PC-3 (cell line): ENCODE data around the gene LRP10. TPM values are rescaled to one million over a fixed set of nuclear protein-coding genes. Genes with fewer than 3 reads are reported as not detected.

Source experiments
- ATAC-seq: fragments of 200-7000 bp; cut with Tn5 transposase; 2 replicates; pipeline ENCODE4 v1.9.1; 2020; ENCODE audit warnings: mild to moderate bottlenecking, moderate library complexity
- BruUV-seq: library from RNA; stranded (reverse); fragments of 400-500 nt; replicated peaks from 2 replicates; lab custom pipeline; 2021; lab: Mats Ljungman, UMichigan
- CTCF ChIA-PET: fragments of 300-600 bp; sonication (Branson Sonifier 250); formaldehyde crosslinking; loops from one replicate; lab custom pipeline; 2022; ENCODE audit warnings: antibody characterized with exemption; lab: Charles Lee
- POLR2A ChIA-PET: fragments of 300-600 bp; sonication (Branson Sonifier 250); formaldehyde crosslinking; loops from one replicate; lab custom pipeline; 2022; ENCODE audit warnings: antibody characterized with exemption; ENCODE audit not compliant: unreplicated experiment; lab: Charles Lee
- DNase-seq: peaks from one replicate; pipeline ENCODE4 v3.0.0-alpha.2; 2015
- H2AFZ ChIP-seq: fragments of 300-600 bp; sonication (generic); 2 replicates; pipeline ENCODE4 v1.6.0; 2016; ENCODE audit warnings: antibody characterized with exemption, low read length
- H3F3A ChIP-seq: fragments of 300-600 bp; sonication (generic); one replicate; pipeline ENCODE4 v1.6.0; 2017; ENCODE audit warnings: antibody characterized with exemption, low read length, control low read depth, mild to moderate bottlenecking; ENCODE audit not compliant: unreplicated experiment
- H3K27ac ChIP-seq: fragments of 300-600 bp; sonication (generic); 2 replicates; pipeline ENCODE4 v1.5.1; 2016; ENCODE audit warnings: mild to moderate bottlenecking, low read length
- H3K27me3 ChIP-seq: fragments of 300-600 bp; sonication (generic); 2 replicates; pipeline ENCODE4 v1.6.1; 2016; ENCODE audit warnings: low read length, mixed read lengths
- H3K36me3 ChIP-seq: fragments of 300-600 bp; sonication (generic); 2 replicates; pipeline ENCODE4 v1.6.1; 2016; ENCODE audit warnings: low read depth, mixed run types, low read length, mixed read lengths
- H3K4me1 ChIP-seq: fragments of 300-600 bp; sonication (generic); 2 replicates; pipeline ENCODE4 v1.5.1; 2016; ENCODE audit warnings: low read length; ENCODE audit not compliant: insufficient read depth
- H3K4me2 ChIP-seq: fragments of 300-600 bp; sonication (generic); 2 replicates; pipeline ENCODE4 v1.6.0; 2016; ENCODE audit warnings: low read length
- H3K4me3 ChIP-seq: fragments of 300-600 bp; sonication (generic); 2 replicates; pipeline ENCODE4 v1.5.1; 2016; ENCODE audit warnings: mild to moderate bottlenecking, low read length, mixed read lengths
- H3K79me2 ChIP-seq: fragments of 300-600 bp; sonication (generic); 2 replicates; pipeline ENCODE4 v1.6.1; 2017; ENCODE audit warnings: low read length, mixed read lengths
- H3K9ac ChIP-seq: fragments of 300-600 bp; sonication (generic); 2 replicates; pipeline ENCODE4 v1.6.0; 2016; ENCODE audit warnings: mild to moderate bottlenecking, low read length
- H3K9me2 ChIP-seq: fragments of 300-600 bp; sonication (generic); replicated peaks from 2 replicates; pipeline ENCODE4 v1.6.1; 2016; ENCODE audit warnings: mixed run types, low read length, mixed read lengths
- H3K9me3 ChIP-seq: fragments of 300-600 bp; sonication (generic); 2 replicates; pipeline ENCODE4 v1.6.1; 2016; ENCODE audit warnings: low read length, mixed read lengths
- H4K20me1 ChIP-seq: fragments of 300-600 bp; sonication (generic); 2 replicates; pipeline ENCODE4 v1.6.1; 2016; ENCODE audit warnings: low read length, mixed read lengths
- CTCF ChIP-seq: fragments of 300-600 bp; sonication (generic); conservative IDR thresholded peaks from 2 replicates; pipeline ENCODE4 v1.5.1; 2017; ENCODE audit warnings: antibody characterized with exemption, low read depth, mild to moderate bottlenecking, low read length
- EZH2 ChIP-seq: fragments of 300-600 bp; sonication (generic); IDR thresholded peaks from one replicate; pipeline ENCODE4 v1.6.1; 2017; ENCODE audit warnings: antibody characterized with exemption, mild to moderate bottlenecking, low read length; ENCODE audit not compliant: unreplicated experiment
- EZH2phosphoT487 ChIP-seq: fragments of 300-600 bp; sonication (generic); IDR thresholded peaks from 2 replicates; pipeline ENCODE4 v1.6.1; 2018; ENCODE audit warnings: mild to moderate bottlenecking, antibody characterized with exemption, low read length, borderline replicate concordance
- intact Hi-C: fragments of 100-400 bp; cut with micrococcal nuclease; formaldehyde crosslinking; loops from 2 replicates; pipeline ENCODE4 v1.9.0; 2023
- total RNA-seq: library from RNA; depleted of rRNA; stranded (reverse); fragments of >200 nt; gene quantifications from 2 replicates; pipeline ENCODE4 v1.2.3, GENCODE V29; 2014

The LRP10 gene
- total RNA-seq, 1 experiment from 2014 or later, result 46.5 TPM

- Histone ChIP-seq H3K4me2 (no peak overlapping the region), H3F3A (no peaks in the 10 kb centered on the region), H4K20me1 (no peaks in the 10 kb centered on the region), H2AFZ (no peak overlapping the region), H3K9me3 (no peaks in the 10 kb centered on the region), H3K9ac (no peak overlapping the region), H3K27ac (no peak overlapping the region), H3K79me2 (peaks cover 8% of the 10 kb centered on the region), H3K27me3 (no peaks in the 10 kb centered on the region), H3K4me1 (0 out of 2 replicates have a peak, but pooled peaks cover 5% of the 10 kb centered on the region), H3K4me3 (no peak overlapping the region), H3K9me2 (no peaks in the 10 kb centered on the region), H3K36me3 (peaks cover 24% of the 10 kb centered on the region)
- ChIA-PET POLR2A (interaction anchor here (0.7 kb wide), 1 partner anchor 62 kb away, joined by 12 read pairs; no protein-coding TSS in a partner anchor), CTCF (no interaction called here)
- intact Hi-C loops, result no loop called here
- no peak for ATAC-seq
- DNase-seq, result no peak
- no peak for TF ChIP-seq CTCF
- TF ChIP-seq EZH2, result no peak
- no peak for TF ChIP-seq EZH2phosphoT487
- no TSS peak for BruUV-seq
Measured at GRCh38 chr14:22844221-22845102, 27.1 kb upstream of the LRP10 start.

GRCh38 chr14:22845103-22845394 is 26.5 kb upstream of the LRP10 start:
- H3K4me3 ChIP-seq, result no peak overlapping the region
- H3K36me3 ChIP-seq, result peaks cover 24% of the 10 kb centered on the region
- H3K4me2 ChIP-seq, result no peak overlapping the region
- ATAC-seq (no peak), DNase-seq (no peak)
- no peak overlapping the region for H3K9ac ChIP-seq
- H3K27me3 ChIP-seq, result no peaks in the 10 kb centered on the region
- CTCF ChIA-PET, result no interaction called here
- TF ChIP-seq CTCF (no peak), EZH2phosphoT487 (no peak), EZH2 (no peak)
- BruUV-seq, result no TSS peak
- no peak overlapping the region for H2AFZ ChIP-seq
- intact Hi-C loops, result no loop called here
- H3K4me1 ChIP-seq, result peaks cover 7% of the 10 kb centered on the region; the same call in 1 of the 2 replicates
- H4K20me1 ChIP-seq, result no peaks in the 10 kb centered on the region
- H3K27ac ChIP-seq, result no peak overlapping the region
- H3K79me2 ChIP-seq, result peaks cover 2% of the 10 kb centered on the region; the same call in 1 of the 2 replicates
- no peaks in the 10 kb centered on the region for H3K9me3 ChIP-seq
- POLR2A ChIA-PET, result interaction anchor here (0.7 kb wide), 1 partner anchor 63 kb away, joined by 12 read pairs; no protein-coding TSS in a partner anchor
- H3F3A ChIP-seq, result no peaks in the 10 kb centered on the region
- no peaks in the 10 kb centered on the region for H3K9me2 ChIP-seq
